GM21423 (cell line): Measurements from ENCODE around the gene CWF19L2.
"Not testable (repeated sequence)": the region's sequence is repeated elsewhere in the genome, so short reads cannot be mapped to it uniquely, and the experiment has no call there.

Experiments used
- ATAC-seq: cut with Tn5 transposase; IDR thresholded peaks from one replicate; pipeline ENCODE4 v1.9.1; 2021; ENCODE audit warnings: mild to moderate bottlenecking, moderate library complexity; ENCODE audit not compliant: unreplicated experiment

Gene CWF19L2

GRCh38 chr11:107439586-107440167 is 17.9 kb downstream of the CWF19L2 start:
- ATAC-seq: no peak

- ATAC-seq: no peak
Observed at GRCh38 chr11:107438148-107438547, 19.5 kb downstream of the CWF19L2 start.

GRCh38 chr11:107430525-107430924 is 27.1 kb downstream of the CWF19L2 start:
- no peak for ATAC-seq

GRCh38 chr11:107427569-107428180 is 29.9 kb downstream of the CWF19L2 start:
- no peak for ATAC-seq

GRCh38 chr11:107413352-107413751 is 44.3 kb downstream of the CWF19L2 start:
- ATAC-seq: no peak

GRCh38 chr11:107408762-107409211 is 48.8 kb downstream of the CWF19L2 start:
- ATAC-seq: peak; percentile 54

- ATAC-seq: no peak
Observed at GRCh38 chr11:107405260-107405659, 52.4 kb downstream of the CWF19L2 start.

- not testable (repeated sequence) for ATAC-seq
Observed at GRCh38 chr11:107401131-107401530, 56.5 kb downstream of the CWF19L2 start.

- no peak for ATAC-seq
Observed at GRCh38 chr11:107397357-107397756, 60.3 kb downstream of the CWF19L2 start.

- ATAC-seq: no peak
Observed at GRCh38 chr11:107392611-107393010, 65.0 kb downstream of the CWF19L2 start.

- ATAC-seq: not testable (repeated sequence)
Observed at GRCh38 chr11:107390701-107391100, 66.9 kb downstream of the CWF19L2 start.

- no peak for ATAC-seq
Observed at GRCh38 chr11:107387666-107388065, 70.0 kb downstream of the CWF19L2 start.

GRCh38 chr11:107385361-107385981 is 72.2 kb downstream of the CWF19L2 start:
- ATAC-seq: no peak

- ATAC-seq: no peak
Observed at GRCh38 chr11:107384144-107384852, 73.3 kb downstream of the CWF19L2 start.

GRCh38 chr11:107372439-107372838 is 85.2 kb downstream of the CWF19L2 start:
- ATAC-seq: no peak

GRCh38 chr11:107370390-107370789 is 87.2 kb downstream of the CWF19L2 start:
- no peak for ATAC-seq

GRCh38 chr11:107359701-107360100 is 97.9 kb downstream of the CWF19L2 start:
- ATAC-seq: no peak

GRCh38 chr11:107357877-107358276 is 99.7 kb downstream of the CWF19L2 start:
- ATAC-seq: no peak

GRCh38 chr11:107354780-107355179 is 102.8 kb downstream of the CWF19L2 start:
- ATAC-seq: no peak

GRCh38 chr11:107337917-107338316 is 119.7 kb downstream of the CWF19L2 start:
- ATAC-seq: peak; percentile 82

GRCh38 chr11:107331728-107332127 is 125.9 kb downstream of the CWF19L2 start:
- ATAC-seq: no peak

- ATAC-seq: no peak
Observed at GRCh38 chr11:107329164-107329563, 128.5 kb downstream of the CWF19L2 start.
